ENCODE data around the gene BOLA3.

BOLA3 gene

GRCh38 chr2:74091391-74091790 is 56.3 kb downstream of the BOLA3 start:
- Histone ChIP-seq H3K4me1 (ENCODE audit: control insufficient read depth, insufficient read depth, low read length) (no peaks in the 10 kb centered on the region), H3K4me3 (ENCODE audit: low read depth, low read length) (no peak overlapping the region), H3K9me3 (ENCODE audit: control insufficient read depth, insufficient read depth, low read depth, low read length) (no peaks in the 10 kb centered on the region), H3K36me3 (ENCODE audit: control insufficient read depth in 2 of 2, insufficient read depth in 1 of 2, low read length in 2 of 2) (peaks cover 0 to 80% of the 10 kb centered on the region in 2 experiments), H3K27ac (ENCODE audit: extremely low read depth, low read depth, low read length) (no peak overlapping the region)
- TF ChIP-seq ZNF544 (tag by site-specific recombination; IDR thresholded peaks at IDR 0.05) (no peak), ZNF16 (tag by site-specific recombination; IDR thresholded peaks at IDR 0.05; ENCODE audit: low read depth) (no peak), ZNF837 (tag by site-specific recombination; IDR thresholded peaks at IDR 0.05) (no peak), ZNF148 (tag by site-specific recombination; IDR thresholded peaks at IDR 0.05; ENCODE audit: borderline replicate concordance) (no peak), ZNF10 (tag by site-specific recombination; IDR thresholded peaks at IDR 0.05) (no peak), HOXC10 (CRISPR knock-in tag; IDR thresholded peaks at IDR 0.05) (no peak), ZBTB48 (tag by site-specific recombination; IDR thresholded peaks at IDR 0.05) (no peak), ZSCAN18 (tag by site-specific recombination; IDR thresholded peaks at IDR 0.05) (no peak), ZNF18 (tag by site-specific recombination; IDR thresholded peaks at IDR 0.05) (no peak), HIC1 (tag by site-specific recombination; IDR thresholded peaks at IDR 0.05) (no peak), ZNF768 (tag by site-specific recombination; IDR thresholded peaks at IDR 0.05) (no peak), BCL6B (tag by site-specific recombination; IDR thresholded peaks at IDR 0.05) (no peak), ZNF830 (tag by site-specific recombination; IDR thresholded peaks at IDR 0.05; ENCODE audit: low read depth) (no peak), ZNF23 (tag by site-specific recombination; IDR thresholded peaks at IDR 0.05; ENCODE audit: borderline replicate concordance) (no peak), ZNF26 (tag by site-specific recombination; IDR thresholded peaks at IDR 0.05) (no peak), YY1 (tag by site-specific recombination; IDR thresholded peaks at IDR 0.05) (no peak), SP7 (tag by site-specific recombination; IDR thresholded peaks at IDR 0.05) (no peak), ZBTB44 (tag by site-specific recombination; IDR thresholded peaks at IDR 0.05) (no peak), ZNF133 (tag by site-specific recombination; IDR thresholded peaks at IDR 0.05) (no peak), ZNF19 (tag by site-specific recombination; IDR thresholded peaks at IDR 0.05; ENCODE audit: low read depth) (no peak)
- POLR2A ChIA-PET: no interaction called here
- CTCF ChIA-PET: no interaction called here
